Measurements from ENCODE around the gene PARP6.

Gene PARP6

GRCh38 chr15:72304596-72304995, 32.2 kb upstream of the PARP6 start:
- Histone ChIP-seq H3K27me3 (no peaks in the 10 kb centered on the region), H3K4me1 (ENCODE audit: control insufficient read depth in 1 of 2, insufficient read depth in 1 of 2, low read depth in 1 of 2, low read length in 1 of 2) (peaks cover 0 to 10% of the 10 kb centered on the region in 2 experiments), H3K9me3 (no peaks in the 10 kb centered on the region), H3K36me3 (no peaks in the 10 kb centered on the region), H3K4me3 (ENCODE audit: low read depth in 1 of 2, low read length in 1 of 2) (no peak overlapping the region), H3K27ac (no peak overlapping the region)
- TF ChIP-seq CTCF (IDR thresholded peaks at IDR 0.05): no peak

- Histone ChIP-seq H3K4me1 (ENCODE audit: control insufficient read depth in 1 of 2, insufficient read depth in 1 of 2, low read depth in 1 of 2, low read length in 1 of 2) (peaks cover 0 to 10% of the 10 kb centered on the region in 2 experiments), H3K4me3 (ENCODE audit: low read depth in 1 of 2, low read length in 1 of 2) (no peak overlapping the region), H3K36me3 (no peaks in the 10 kb centered on the region), H3K27ac (no peak overlapping the region), H3K27me3 (no peaks in the 10 kb centered on the region), H3K9me3 (no peaks in the 10 kb centered on the region)
- TF ChIP-seq CTCF (IDR thresholded peaks at IDR 0.05): no peak
These were observed 30.6 kb upstream of the PARP6 start for GRCh38 chr15:72302955-72303354.

GRCh38 chr15:72289597-72290325, 17.4 kb upstream of the PARP6 start:
- TF ChIP-seq CTCF (IDR thresholded peaks at IDR 0.05): no peak
- no peaks in the 10 kb centered on the region for H3K27me3 ChIP-seq
- no peak overlapping the region for H3K4me3 ChIP-seq (ENCODE audit: low read depth in 1 of 2, low read length in 1 of 2)
- no peaks in the 10 kb centered on the region for H3K4me1 ChIP-seq (ENCODE audit: control insufficient read depth in 1 of 2, insufficient read depth in 1 of 2, low read depth in 1 of 2, low read length in 1 of 2)
- peaks cover 7% of the 10 kb centered on the region for H3K36me3 ChIP-seq
- H3K27ac ChIP-seq: no peak overlapping the region
- no peaks in the 10 kb centered on the region for H3K9me3 ChIP-seq

GRCh38 chr15:72288796-72289596, 16.6 kb upstream of the PARP6 start:
- Histone ChIP-seq H3K9me3 (no peaks in the 10 kb centered on the region), H3K36me3 (peaks cover 8% of the 10 kb centered on the region), H3K27ac (no peak overlapping the region), H3K4me1 (ENCODE audit: control insufficient read depth in 1 of 2, insufficient read depth in 1 of 2, low read depth in 1 of 2, low read length in 1 of 2) (no peaks in the 10 kb centered on the region), H3K27me3 (no peaks in the 10 kb centered on the region), H3K4me3 (ENCODE audit: low read depth in 1 of 2, low read length in 1 of 2) (no peak overlapping the region)
- no peak for TF ChIP-seq CTCF (IDR thresholded peaks at IDR 0.05)

- Histone ChIP-seq H3K4me3 (ENCODE audit: low read depth in 1 of 2, low read length in 1 of 2) (no peak overlapping the region), H3K36me3 (peaks cover 8% of the 10 kb centered on the region), H3K27me3 (no peaks in the 10 kb centered on the region), H3K9me3 (no peaks in the 10 kb centered on the region), H3K27ac (no peak overlapping the region), H3K4me1 (ENCODE audit: control insufficient read depth in 1 of 2, insufficient read depth in 1 of 2, low read depth in 1 of 2, low read length in 1 of 2) (no peaks in the 10 kb centered on the region)
- TF ChIP-seq CTCF (IDR thresholded peaks at IDR 0.05): peak; percentile 25
These were observed 13.7 kb upstream of the PARP6 start for GRCh38 chr15:72285927-72286516.

Data from neutrophil (primary cell).